AG10803 (cell line): ENCODE measurements around the gene BECN2.

Source experiments
- DNase-seq: peaks from one replicate; pipeline ENCODE4 v3.0.0; 2010; ENCODE audit warnings: low read depth
- H3K4me3 ChIP-seq: 2 replicates; pipeline ENCODE4 v1.5.1; 2011; ENCODE audit warnings: mild to moderate bottlenecking, low read length, control low read depth
- CTCF ChIP-seq: conservative IDR thresholded peaks from 2 replicates; pipeline ENCODE4 v1.5.1; 2011; ENCODE audit warnings: mild to moderate bottlenecking, low read length, control low read depth, inconsistent platforms

The BECN2 gene

GRCh38 chr1:241932845-241933244 lies 24.7 kb upstream of the BECN2 start:
- no peak overlapping the region for H3K4me3 ChIP-seq
- DNase-seq = no peak
- no peak for TF ChIP-seq CTCF

GRCh38 chr1:241934201-241934848 lies 23.2 kb upstream of the BECN2 start:
- TF ChIP-seq CTCF = no peak
- DNase-seq = peak; percentile 63
- peak overlapping the region; percentile 5 for H3K4me3 ChIP-seq

- TF ChIP-seq CTCF = no peak
- no peak overlapping the region for H3K4me3 ChIP-seq
- DNase-seq = no peak
Observed at GRCh38 chr1:241934866-241935265, 22.7 kb upstream of the BECN2 start.

DNA sequence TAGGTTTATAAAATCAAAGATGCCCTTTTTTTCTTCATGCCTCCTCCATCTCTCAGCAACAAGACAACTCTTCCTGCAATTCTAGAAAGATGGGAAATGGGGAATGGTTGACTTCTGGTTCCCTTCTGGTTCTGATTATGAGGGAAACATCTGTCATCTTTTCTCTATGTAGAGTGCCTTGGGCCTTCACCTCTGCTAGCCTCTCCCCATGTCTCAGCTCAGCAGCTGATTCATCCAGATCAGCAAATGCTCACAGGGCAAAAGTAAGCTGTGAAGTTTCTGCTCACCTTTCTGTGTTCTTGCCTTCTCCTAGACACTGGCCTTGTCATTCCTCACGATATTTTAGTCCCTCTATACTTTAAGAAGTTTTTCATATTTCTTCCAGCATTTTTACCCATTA lies 17.8 kb upstream of the BECN2 start:
- TF ChIP-seq CTCF = no peak
- H3K4me3 ChIP-seq = no peak overlapping the region
- DNase-seq = no peak

GRCh38 chr1:241942738-241943137 lies 14.8 kb upstream of the BECN2 start:
- DNase-seq = no peak
- H3K4me3 ChIP-seq = no peak overlapping the region
- no peak for TF ChIP-seq CTCF

DNA sequence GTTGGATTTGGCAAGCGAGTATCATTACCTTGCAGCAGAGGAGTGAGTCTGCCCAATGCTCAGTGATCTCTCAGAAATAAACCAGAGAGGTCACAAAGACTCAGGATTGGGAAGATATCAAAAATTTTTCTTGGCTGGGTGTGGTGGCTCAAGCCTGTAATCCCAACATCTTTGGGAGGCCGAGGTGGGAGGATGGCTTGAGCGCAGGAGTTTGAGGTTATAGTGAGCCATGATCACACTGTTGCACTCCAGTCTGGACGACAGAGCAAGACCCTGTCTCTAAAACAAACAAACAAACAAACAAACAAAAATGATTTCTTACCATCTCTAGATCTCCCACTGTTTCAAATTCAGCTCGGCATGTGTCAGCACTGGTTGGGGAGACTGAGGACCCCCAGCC lies 13.3 kb upstream of the BECN2 start:
- no peak for TF ChIP-seq CTCF
- DNase-seq = no peak
- H3K4me3 ChIP-seq = no peak overlapping the region

- no peak for DNase-seq
- H3K4me3 ChIP-seq = no peak overlapping the region
- TF ChIP-seq CTCF = no peak
Observed at GRCh38 chr1:241947354-241947753, 10.2 kb upstream of the BECN2 start.
